ENCODE measurements around the gene MTR.
"Not testable (repeated sequence)": the region's sequence is repeated elsewhere in the genome, so short reads cannot be mapped to it uniquely, and the experiment has no call there.

The MTR gene

GRCh38 chr1:236895665-236896387, 100.7 kb downstream of the MTR start:
- no peak for TF ChIP-seq CTCF (conservative IDR thresholded peaks at IDR 0.05; ENCODE audit: control insufficient read depth, insufficient read depth, low read depth, low read length)
- no peak overlapping the region for H3K4me3 ChIP-seq (ENCODE audit: control insufficient read depth, low read depth, low read length)
- no peak for DNase-seq (ENCODE audit: low read depth)

- no peak overlapping the region for H3K4me3 ChIP-seq (ENCODE audit: control insufficient read depth, low read depth, low read length)
- TF ChIP-seq CTCF (conservative IDR thresholded peaks at IDR 0.05; ENCODE audit: control insufficient read depth, insufficient read depth, low read depth, low read length) = no peak
- no peak for DNase-seq (ENCODE audit: low read depth)
These were observed 101.6 kb downstream of the MTR start for GRCh38 chr1:236896716-236897115.

DNA sequence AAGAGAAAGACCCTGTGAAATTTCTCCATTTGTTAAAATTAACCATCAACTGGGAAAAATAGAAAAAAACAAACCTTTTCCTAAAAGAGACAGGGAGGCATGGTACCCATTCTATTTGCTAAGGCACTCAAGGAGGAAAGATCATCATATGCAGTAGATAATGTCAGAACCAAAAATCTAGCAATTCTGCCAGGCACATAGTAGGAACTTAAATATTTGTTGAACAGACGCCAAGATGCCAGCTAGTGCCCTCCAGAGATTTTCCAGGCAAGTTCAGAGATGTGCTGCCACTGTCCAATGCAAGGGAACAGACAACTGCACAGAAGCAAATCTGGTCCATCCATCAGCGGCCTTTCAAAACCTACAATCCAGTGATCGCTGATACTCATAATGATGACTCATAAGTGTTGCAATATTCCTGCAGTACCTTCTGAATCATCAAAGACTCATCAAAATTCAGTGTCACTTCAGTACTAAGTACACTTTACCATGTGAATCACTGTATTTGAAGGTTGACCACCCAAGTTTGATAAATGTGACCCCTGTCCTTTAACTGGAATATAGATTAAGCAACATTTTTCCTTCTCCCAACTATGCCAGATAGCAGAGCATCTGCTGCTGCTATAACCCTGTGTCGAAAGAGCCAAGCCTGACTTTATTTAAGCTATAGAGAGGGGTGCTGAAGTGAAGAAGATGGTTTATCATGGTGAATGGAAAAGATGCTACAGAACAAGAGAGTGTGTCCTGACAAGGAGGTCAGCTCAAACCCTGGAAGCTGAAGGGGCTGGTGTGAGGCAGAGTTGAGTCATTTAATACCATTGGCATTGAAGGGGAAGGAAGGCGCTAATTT, 110.0 kb downstream of the MTR start:
- DNase-seq (ENCODE audit: low read depth) = peak; percentile 97
- no peak overlapping the region for H3K4me3 ChIP-seq (ENCODE audit: control insufficient read depth, low read depth, low read length)
- TF ChIP-seq CTCF (conservative IDR thresholded peaks at IDR 0.05; ENCODE audit: control insufficient read depth, insufficient read depth, low read depth, low read length) = no peak

GRCh38 chr1:236907205-236907604, 112.1 kb downstream of the MTR start:
- no peak for TF ChIP-seq CTCF (conservative IDR thresholded peaks at IDR 0.05; ENCODE audit: control insufficient read depth, insufficient read depth, low read depth, low read length)
- no peak overlapping the region for H3K4me3 ChIP-seq (ENCODE audit: control insufficient read depth, low read depth, low read length)

GRCh38 chr1:236908669-236909068, 113.6 kb downstream of the MTR start:
- H3K4me3 ChIP-seq (ENCODE audit: control insufficient read depth, low read depth, low read length) = no peak overlapping the region
- DNase-seq (ENCODE audit: low read depth) = no peak
- no peak for TF ChIP-seq CTCF (conservative IDR thresholded peaks at IDR 0.05; ENCODE audit: control insufficient read depth, insufficient read depth, low read depth, low read length)

More at GRCh38 chr1:236907205-236907604, 112.1 kb downstream of the MTR start:
- DNase-seq (ENCODE audit: low read depth) = no peak

GRCh38 chr1:236911047-236911446, 116.0 kb downstream of the MTR start:
- not testable (repeated sequence) for H3K4me3 ChIP-seq (ENCODE audit: control insufficient read depth, low read depth, low read length); DNase-seq (ENCODE audit: low read depth)

DNA sequence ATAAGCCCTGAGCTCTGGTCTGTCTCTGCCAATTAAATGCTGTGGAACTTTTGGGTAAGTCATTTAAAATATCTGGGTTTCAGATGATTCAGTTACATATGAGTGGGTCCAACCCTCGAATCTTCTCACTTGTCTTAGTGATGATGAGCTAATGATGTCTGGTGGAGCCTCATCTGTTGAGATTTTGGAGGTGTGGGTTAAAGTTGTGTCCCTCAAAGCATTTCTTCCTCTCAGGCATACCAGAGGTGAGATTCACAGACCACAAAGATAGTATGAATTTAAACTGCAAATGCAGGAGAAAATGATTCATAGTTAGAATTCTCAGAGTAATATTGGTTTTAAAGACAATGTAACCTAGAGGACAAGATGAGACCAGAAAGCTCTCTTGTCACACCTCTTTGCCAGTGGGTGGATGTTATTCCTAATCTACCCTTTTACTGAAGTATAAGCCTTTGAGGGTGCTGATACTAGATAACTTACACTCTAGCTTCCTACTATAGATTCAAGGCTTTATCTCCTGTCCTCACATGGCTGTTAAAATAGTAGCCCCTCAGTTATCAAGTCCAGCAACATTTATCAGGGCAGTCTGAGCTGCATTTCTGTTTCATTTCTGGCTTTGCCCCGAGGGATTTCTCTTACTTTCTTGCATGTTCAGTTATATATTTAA, 118.4 kb downstream of the MTR start:
- peak; percentile 41 for DNase-seq (ENCODE audit: low read depth)
- TF ChIP-seq CTCF (conservative IDR thresholded peaks at IDR 0.05; ENCODE audit: control insufficient read depth, insufficient read depth, low read depth, low read length) = no peak

More for the DNA sequence above, 118.4 kb downstream of the MTR start:
- no peak overlapping the region for H3K4me3 ChIP-seq (ENCODE audit: control insufficient read depth, low read depth, low read length)

All from fibroblast of mammary gland (primary cell).